HepG2 (cell line): ENCODE measurements around the gene TANGO6. TPM values are rescaled to one million over a fixed set of nuclear protein-coding genes. Genes with fewer than 3 reads are reported as not detected.

ENCODE experiments used
- ARID5B ChIP-seq: IDR thresholded peaks from 2 replicates; pipeline ENCODE4 v1.4.0; 2020; ENCODE audit warnings: mild to moderate bottlenecking, missing genetic modification reagents
- CCAR2 ChIP-seq: fragments of 200-400 bp; formaldehyde crosslinking; optimal IDR thresholded peaks from 2 replicates; pipeline ENCODE3; 2018; ENCODE audit warnings: low read depth, mild to moderate bottlenecking, low read length, moderate library complexity
- ERF ChIP-seq: IDR thresholded peaks from 2 replicates; pipeline ENCODE4 v1.6.1; 2018; ENCODE audit warnings: missing biosample characterization, missing genetic modification reagents
- IKZF5 ChIP-seq: IDR thresholded peaks from 2 replicates; pipeline ENCODE4 v1.6.1; 2018; ENCODE audit warnings: missing genetic modification reagents, mild to moderate bottlenecking, missing compliant biosample characterization
- MAX ChIP-seq: IDR thresholded peaks from 2 replicates; pipeline ENCODE4 v1.6.1; 2012; ENCODE audit warnings: inconsistent platforms
- NR2F6 ChIP-seq, 2 experiments: IDR thresholded peaks; 2 replicates each; pipeline ENCODE4 v1.6.1; 2016; ENCODE audit warnings: antibody characterized with exemption in 1 of 2, mild to moderate bottlenecking in 1 of 2
- POGK ChIP-seq: sonication (generic); formaldehyde crosslinking; conservative IDR thresholded peaks from 2 replicates; pipeline ENCODE4 v1.8.0; 2022; ENCODE audit warnings: mild to moderate bottlenecking, moderate library complexity, missing genetic modification reagents
- RBAK ChIP-seq: sonication (generic); formaldehyde crosslinking; IDR thresholded peaks from 2 replicates; pipeline ENCODE4 v1.5.1; 2020; ENCODE audit warnings: mild to moderate bottlenecking, missing genetic modification reagents
- THAP11 ChIP-seq: IDR thresholded peaks from 2 replicates; pipeline ENCODE4 v1.6.1; 2016; ENCODE audit warnings: missing biosample characterization, missing genetic modification reagents
- THRA ChIP-seq: sonication (generic); formaldehyde crosslinking; IDR thresholded peaks from 2 replicates; pipeline ENCODE4 v1.4.0; 2020; ENCODE audit warnings: missing genetic modification reagents, borderline replicate concordance
- ZBED4 ChIP-seq: sonication (generic); formaldehyde crosslinking; IDR thresholded peaks from 2 replicates; pipeline ENCODE4 v1.4.0; 2020; ENCODE audit warnings: missing genetic modification reagents, borderline replicate concordance
- ZKSCAN8 ChIP-seq: IDR thresholded peaks from 2 replicates; pipeline ENCODE4 v1.6.1; 2016; ENCODE audit warnings: borderline replicate concordance, missing genetic modification reagents, missing compliant biosample characterization
- ZNF614 ChIP-seq: IDR thresholded peaks from 2 replicates; pipeline ENCODE4 v1.6.1; 2018; ENCODE audit warnings: missing biosample characterization, missing genetic modification reagents, inconsistent platforms, borderline replicate concordance
- ZNF776 ChIP-seq: sonication (generic); formaldehyde crosslinking; IDR thresholded peaks from 2 replicates; pipeline ENCODE4 v1.4.0; 2020; ENCODE audit warnings: mild to moderate bottlenecking, missing genetic modification reagents
- ZSCAN30 ChIP-seq: sonication (generic); formaldehyde crosslinking; IDR thresholded peaks from 2 replicates; pipeline ENCODE4 v1.5.0; 2020; ENCODE audit warnings: mild to moderate bottlenecking, missing genetic modification reagents
- polyA plus RNA-seq, 8 experiments: library from polyadenylated mRNA; depleted of rRNA in 3 of 8; stranded (reverse) in 7 of 8; unstranded in 1 of 8; fragments of >200 nt; fragmentation: Illumina TruSeq in 4 of 8; extraction: Trizol in 4 of 8; gene quantifications; 2 replicates each; pipeline versions ENCODE4 v1.2.1 to v1.2.3, GENCODE V29; 2011 to 2016; ENCODE audit warnings: low read depth in 4 of 8, missing spikeins in 1 of 8, mixed read lengths in 1 of 8; ENCODE audit not compliant: insufficient read depth in 1 of 8
- total RNA-seq, 5 experiments: library from RNA; depleted of rRNA; stranded (reverse); fragments of >200 nt; fragmentation: Illumina TruSeq; extraction: Trizol; gene quantifications; 2 replicates each; pipeline ENCODE4 v1.2.3, GENCODE V29; 2016; ENCODE audit warnings: low read depth in 1 of 5

Gene TANGO6
- total and polyA plus RNA-seq, 2 of the 13 experiments (the other 11 are each of a cell fraction or from before 2014, with no cell fraction given): 7.2 to 13.3 TPM

- peak; percentile 66; the same call in 1 of the 2 replicates for TF ChIP-seq IKZF5 (CRISPR knock-in tag)
- TF ChIP-seq CCAR2: no peak
- peak; percentile 55; the same call in 1 of the 2 replicates for TF ChIP-seq POGK (CRISPR knock-in tag)
- 0 out of 2 replicates have a peak, but pooled peaks have one; percentile 31 for TF ChIP-seq THRA (CRISPR knock-in tag)
- TF ChIP-seq ZNF776 (CRISPR knock-in tag): no peak
- TF ChIP-seq ARID5B (CRISPR knock-in tag): peak; percentile 50; the same call in 1 of the 2 replicates
- no peak for TF ChIP-seq RBAK (CRISPR knock-in tag)
- peak; percentile 20; the same call in 1 of the 2 replicates for TF ChIP-seq ZBED4
- TF ChIP-seq THAP11: 0 out of 2 replicates have a peak, but pooled peaks have one; percentile 20
- peak; percentile 61 for TF ChIP-seq ERF (CRISPR knock-in tag)
- peak; percentile 41; the same call in 1 of the 2 replicates for TF ChIP-seq ZKSCAN8
- TF ChIP-seq ZNF614 (CRISPR knock-in tag): 0 out of 2 replicates have a peak, but pooled peaks have one; percentile 55
- TF ChIP-seq NR2F6 (IDR thresholded peaks at IDR 0.05): no peak
- TF ChIP-seq NR2F6 (CRISPR knock-in tag; IDR thresholded peaks at IDR 0.05): no peak
- TF ChIP-seq MAX: peak; percentile 45; the same call in 1 of the 2 replicates
- TF ChIP-seq ZSCAN30 (CRISPR knock-in tag): no peak
These were observed 43.0 kb upstream of the TANGO6 start (continued) for GRCh38 chr16:68800257-68800875.
